Loucy (cell line): Measurements from ENCODE around the gene JARID2.

Source experiments
- H2AFZ ChIP-seq: fragments of 200-600 bp; sonication (generic); 2 replicates; pipeline ENCODE4 v1.6.0; 2016; ENCODE audit warnings: antibody characterized with exemption, mild to moderate bottlenecking, low read length, moderate library complexity
- H3F3A ChIP-seq: fragments of 200-600 bp; 2 replicates; pipeline ENCODE4 v1.6.0; 2016; ENCODE audit warnings: antibody characterized with exemption, low read depth, mild to moderate bottlenecking
- H3K27me3 ChIP-seq: fragments of 200-600 bp; sonication (generic); 2 replicates; pipeline ENCODE4 v1.6.1; 2014; ENCODE audit warnings: low read length, mild to moderate bottlenecking; ENCODE audit not compliant: insufficient read depth, poor library complexity, severe bottlenecking
- H3K36me3 ChIP-seq: fragments of 200-600 bp; sonication (generic); 2 replicates; pipeline ENCODE4 v1.6.1; 2016; ENCODE audit warnings: low read length; ENCODE audit not compliant: insufficient read depth
- H3K4me1 ChIP-seq: fragments of 200-600 bp; sonication (generic); 2 replicates; pipeline ENCODE4 v1.5.1; 2014; ENCODE audit warnings: low read length, mild to moderate bottlenecking; ENCODE audit not compliant: insufficient read depth, poor library complexity, severe bottlenecking
- H3K4me2 ChIP-seq: fragments of 200-600 bp; sonication (generic); 2 replicates; pipeline ENCODE4 v1.6.0; 2014; ENCODE audit warnings: antibody characterized with exemption, low read length, low read depth, mild to moderate bottlenecking; ENCODE audit not compliant: poor library complexity, severe bottlenecking
- H3K4me3 ChIP-seq: fragments of 200-600 bp; sonication (generic); 2 replicates; pipeline ENCODE4 v1.5.1; 2014; ENCODE audit warnings: low read length, mild to moderate bottlenecking, mixed read lengths; ENCODE audit not compliant: poor library complexity, severe bottlenecking
- H3K79me2 ChIP-seq: fragments of 200-600 bp; sonication (generic); 2 replicates; pipeline ENCODE4 v1.6.1; 2014; ENCODE audit warnings: low read length; ENCODE audit not compliant: insufficient read depth
- H3K9ac ChIP-seq: fragments of 200-600 bp; sonication (generic); 2 replicates; pipeline ENCODE4 v1.6.0; 2014; ENCODE audit warnings: mild to moderate bottlenecking, low read depth, low read length, moderate library complexity; ENCODE audit not compliant: poor library complexity, severe bottlenecking
- H3K9me2 ChIP-seq: fragments of 200-600 bp; sonication (generic); replicated peaks from 2 replicates; pipeline ENCODE4 v1.6.1; 2016; ENCODE audit warnings: low read depth, low read length, mixed read lengths
- H3K9me3 ChIP-seq: fragments of 200-600 bp; sonication (generic); 2 replicates; pipeline ENCODE4 v1.6.1; 2014; ENCODE audit warnings: mild to moderate bottlenecking, antibody characterized with exemption, low read length, low read depth; ENCODE audit not compliant: insufficient read depth
- H4K20me1 ChIP-seq: fragments of 200-600 bp; sonication (generic); 2 replicates; pipeline ENCODE4 v1.6.0; 2014; ENCODE audit warnings: antibody characterized with exemption, low read length, mild to moderate bottlenecking; ENCODE audit not compliant: insufficient read depth, poor library complexity, severe bottlenecking
- EZH2phosphoT487 ChIP-seq: fragments of 200-600 bp; IDR thresholded peaks from 2 replicates; pipeline ENCODE4 v1.6.1; 2018; ENCODE audit warnings: antibody characterized with exemption, mild to moderate bottlenecking, moderate library complexity, borderline replicate concordance
- TF ChIP-seq, protein P1 (sequence below): fragments of 200-600 bp; sonication (generic); conservative IDR thresholded peaks from 2 replicates; pipeline ENCODE4 v1.5.1; 2014; ENCODE audit warnings: mild to moderate bottlenecking, antibody characterized with exemption, low read length

Gene JARID2

GRCh38 chr6:15259766-15260098, 13.9 kb downstream of the JARID2 start:
- Histone ChIP-seq H3F3A (no peaks in the 10 kb centered on the region), H3K9me3 (no peaks in the 10 kb centered on the region), H3K4me1 (peaks cover 77% of the 10 kb centered on the region), H3K36me3 (peaks cover 25% of the 10 kb centered on the region; the same call in 1 of the 2 replicates), H3K9ac (no peak overlapping the region), H3K9me2 (no peaks in the 10 kb centered on the region), H2AFZ (no peak overlapping the region), H3K4me2 (peak overlapping the region; percentile 91), H3K79me2 (peaks cover 100% of the 10 kb centered on the region), H3K27me3 (no peaks in the 10 kb centered on the region), H3K4me3 (peak overlapping the region; percentile 7), H4K20me1 (peaks cover 97% of the 10 kb centered on the region)
- TF ChIP-seq, protein P1, sequence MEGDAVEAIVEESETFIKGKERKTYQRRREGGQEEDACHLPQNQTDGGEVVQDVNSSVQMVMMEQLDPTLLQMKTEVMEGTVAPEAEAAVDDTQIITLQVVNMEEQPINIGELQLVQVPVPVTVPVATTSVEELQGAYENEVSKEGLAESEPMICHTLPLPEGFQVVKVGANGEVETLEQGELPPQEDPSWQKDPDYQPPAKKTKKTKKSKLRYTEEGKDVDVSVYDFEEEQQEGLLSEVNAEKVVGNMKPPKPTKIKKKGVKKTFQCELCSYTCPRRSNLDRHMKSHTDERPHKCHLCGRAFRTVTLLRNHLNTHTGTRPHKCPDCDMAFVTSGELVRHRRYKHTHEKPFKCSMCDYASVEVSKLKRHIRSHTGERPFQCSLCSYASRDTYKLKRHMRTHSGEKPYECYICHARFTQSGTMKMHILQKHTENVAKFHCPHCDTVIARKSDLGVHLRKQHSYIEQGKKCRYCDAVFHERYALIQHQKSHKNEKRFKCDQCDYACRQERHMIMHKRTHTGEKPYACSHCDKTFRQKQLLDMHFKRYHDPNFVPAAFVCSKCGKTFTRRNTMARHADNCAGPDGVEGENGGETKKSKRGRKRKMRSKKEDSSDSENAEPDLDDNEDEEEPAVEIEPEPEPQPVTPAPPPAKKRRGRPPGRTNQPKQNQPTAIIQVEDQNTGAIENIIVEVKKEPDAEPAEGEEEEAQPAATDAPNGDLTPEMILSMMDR: no peak
- no peak for TF ChIP-seq EZH2phosphoT487

DNA sequence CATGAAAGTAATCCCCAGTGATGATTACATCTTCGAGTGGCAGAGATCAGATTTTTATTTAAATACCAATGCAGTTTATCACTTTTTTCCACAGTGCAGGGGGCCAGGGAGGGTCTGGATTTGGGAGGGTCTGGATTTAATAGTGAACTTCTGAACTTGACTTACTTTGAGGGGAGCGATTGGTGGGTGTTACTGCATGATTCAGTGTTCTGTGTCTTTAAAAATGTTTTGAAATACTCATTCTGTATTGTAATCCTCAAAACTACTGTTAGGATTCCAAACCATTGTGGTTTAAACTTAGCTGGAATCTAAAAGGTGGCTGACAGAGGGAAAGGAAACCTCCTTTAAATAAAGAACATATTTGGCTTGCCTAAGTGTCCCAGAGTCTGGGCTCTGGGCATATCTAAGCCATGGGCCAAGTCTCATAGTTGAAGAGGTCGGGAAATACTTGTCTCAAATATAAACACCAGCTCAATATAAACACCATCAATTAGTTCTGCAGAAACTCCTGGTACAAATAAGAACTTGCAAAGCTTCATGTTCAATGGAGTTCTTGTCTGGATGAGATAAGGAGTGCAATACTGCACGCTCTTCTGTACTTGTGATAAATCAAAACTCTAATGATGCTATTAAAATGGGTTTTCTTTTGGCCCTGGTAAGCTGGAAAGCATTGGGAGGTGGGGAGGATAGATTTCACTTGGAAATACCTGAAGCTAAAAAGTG, 14.4 kb downstream of the JARID2 start:
- H3K4me1 ChIP-seq: peaks cover 77% of the 10 kb centered on the region
- peak overlapping the region; percentile 91 for H3K4me2 ChIP-seq
- H3K9me3 ChIP-seq: no peaks in the 10 kb centered on the region
- H3F3A ChIP-seq: no peaks in the 10 kb centered on the region
- no peak overlapping the region for H2AFZ ChIP-seq
- peak overlapping the region; percentile 7 for H3K4me3 ChIP-seq
- TF ChIP-seq EZH2phosphoT487: no peak
- TF ChIP-seq, protein P1: no peak
- H3K9ac ChIP-seq: no peak overlapping the region
- peaks cover 25% of the 10 kb centered on the region; the same call in 1 of the 2 replicates for H3K36me3 ChIP-seq
- H3K9me2 ChIP-seq: no peaks in the 10 kb centered on the region
- no peaks in the 10 kb centered on the region for H3K27me3 ChIP-seq
- H3K79me2 ChIP-seq: peaks cover 100% of the 10 kb centered on the region
- peaks cover 97% of the 10 kb centered on the region for H4K20me1 ChIP-seq

DNA sequence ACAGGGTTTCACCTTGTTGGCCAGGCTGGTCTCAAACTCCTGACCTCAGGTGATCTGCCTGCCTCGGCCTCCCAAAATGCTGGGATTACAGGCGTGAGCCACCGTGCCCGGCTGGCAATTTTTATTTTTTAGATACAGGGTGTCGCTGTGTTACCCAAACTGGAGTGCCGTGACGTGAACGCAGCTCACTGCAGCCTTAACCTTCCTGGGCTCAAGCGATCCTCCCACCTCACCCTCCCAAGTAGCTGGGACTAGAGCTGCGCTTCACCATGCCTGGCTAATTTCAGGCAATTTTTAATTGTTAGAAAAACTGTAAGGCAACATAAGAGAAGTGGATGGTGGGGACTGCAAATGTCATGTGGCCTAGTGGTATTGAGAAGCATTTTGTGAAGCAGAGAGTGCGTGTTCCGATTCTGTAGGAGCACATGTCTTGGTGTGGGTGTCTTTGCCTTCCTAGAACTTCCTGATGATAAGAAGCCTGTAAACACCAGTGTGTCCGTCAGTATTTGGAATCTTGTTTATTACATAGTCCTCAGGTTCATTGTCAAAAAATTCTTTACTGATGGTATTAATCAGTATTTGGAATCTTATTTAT, 18.0 kb downstream of the JARID2 start:
- Histone ChIP-seq H3K27me3 (no peaks in the 10 kb centered on the region), H3K9ac (no peak overlapping the region), H3F3A (no peaks in the 10 kb centered on the region), H3K4me3 (no peak overlapping the region), H3K9me2 (no peaks in the 10 kb centered on the region), H3K79me2 (peaks cover 100% of the 10 kb centered on the region), H4K20me1 (peaks cover 99% of the 10 kb centered on the region), H3K9me3 (no peaks in the 10 kb centered on the region), H3K4me1 (peaks cover 79% of the 10 kb centered on the region), H3K36me3 (peaks cover 29% of the 10 kb centered on the region; the same call in 1 of the 2 replicates), H3K4me2 (peak overlapping the region; percentile 56), H2AFZ (no peak overlapping the region)
- TF ChIP-seq, protein P1: no peak
- TF ChIP-seq EZH2phosphoT487: no peak
